ENCODE measurements around the gene ATXN1. TPM values are rescaled to one million over a fixed set of nuclear protein-coding genes. Genes with fewer than 3 reads are reported as not detected.
"Not testable (repeated sequence)": the region's sequence is repeated elsewhere in the genome, so short reads cannot be mapped to it uniquely, and the experiment has no call there.

Gene ATXN1
- total RNA-seq, 1 donor from 2014 or later: 9.1 TPM

GRCh38 chr6:16263464-16264099 lies 497.7 kb downstream of the ATXN1 start:
- not testable (repeated sequence) for DNase-seq (ENCODE audit: low read depth in 2 of 2)

DNA sequence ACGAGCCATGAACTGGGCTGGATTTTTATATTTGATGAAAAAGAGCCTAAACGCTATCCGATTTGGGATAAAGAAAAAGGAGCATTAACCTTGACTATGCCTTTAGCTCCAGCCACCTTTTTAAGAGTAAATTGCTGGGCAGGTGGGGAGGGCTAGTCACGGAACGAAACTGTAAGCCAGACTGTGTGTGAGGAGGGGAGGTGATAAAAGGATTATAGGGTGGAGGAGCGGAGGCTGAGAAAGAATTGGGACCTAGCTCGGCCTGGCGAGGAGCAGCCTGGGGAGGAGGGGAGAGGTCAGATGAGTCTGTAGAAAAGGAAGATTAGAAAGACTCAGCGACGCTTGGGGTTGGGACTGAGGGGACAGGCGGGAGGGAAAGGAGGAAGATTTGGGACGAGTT lies 498.5 kb downstream of the ATXN1 start:
- DNase-seq (ENCODE audit: low read depth in 2 of 2): not testable (repeated sequence)

GRCh38 chr6:16260602-16261001 lies 500.7 kb downstream of the ATXN1 start:
- DNase-seq (ENCODE audit: low read depth in 2 of 2): not testable (repeated sequence)

DNA sequence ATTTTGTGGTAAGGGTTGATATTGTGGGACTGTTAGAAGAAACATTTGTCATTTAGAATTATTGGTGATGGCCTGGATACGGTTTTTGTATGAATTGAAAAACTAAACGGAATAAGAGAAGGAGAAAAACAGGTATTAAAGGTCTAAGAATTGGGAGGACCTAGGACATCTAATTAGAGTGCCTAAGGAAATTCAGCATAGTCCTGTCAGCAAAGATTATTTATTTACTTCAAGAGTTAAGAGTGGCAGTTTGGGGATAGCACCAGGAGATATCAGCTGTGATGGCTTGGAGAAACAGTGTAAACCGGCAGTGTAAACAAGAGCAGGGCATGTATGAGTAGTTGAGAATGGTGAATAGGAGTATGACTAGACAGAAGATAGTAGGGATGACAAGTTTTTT lies 501.7 kb downstream of the ATXN1 start:
- DNase-seq (ENCODE audit: low read depth in 2 of 2): not testable (repeated sequence)

DNA sequence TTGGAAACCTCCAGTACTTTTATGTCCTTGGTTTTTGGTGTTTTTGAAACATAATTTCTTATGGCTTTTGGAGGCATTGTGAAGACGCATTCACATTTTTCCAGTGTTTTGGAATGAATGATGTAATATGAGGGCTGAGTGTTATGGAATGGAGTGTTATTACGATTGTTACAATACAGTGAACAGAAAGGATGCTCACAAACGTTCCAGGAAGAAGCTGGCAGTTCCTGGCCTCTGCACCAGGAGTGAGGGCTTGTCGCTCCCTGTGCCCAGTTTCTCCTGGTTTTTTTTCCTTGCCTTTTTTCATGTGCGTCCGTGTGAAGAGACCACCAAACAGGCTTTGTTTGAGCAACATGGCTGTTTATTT lies 502.6 kb downstream of the ATXN1 start:
- no peak for DNase-seq (ENCODE audit: low read depth in 2 of 2)

GRCh38 chr6:16257999-16258708 lies 503.1 kb downstream of the ATXN1 start:
- DNase-seq (ENCODE audit: low read depth in 2 of 2): peak in 1 of 2 donors; percentile 22

- DNase-seq (ENCODE audit: low read depth in 2 of 2): no peak
These were observed 504.5 kb downstream of the ATXN1 start for GRCh38 chr6:16256781-16257180.

GRCh38 chr6:16254535-16254934 lies 506.7 kb downstream of the ATXN1 start:
- DNase-seq (ENCODE audit: low read depth in 2 of 2): no peak

GRCh38 chr6:16253399-16254144 lies 507.7 kb downstream of the ATXN1 start:
- no peak for DNase-seq (ENCODE audit: low read depth in 2 of 2)

DNA sequence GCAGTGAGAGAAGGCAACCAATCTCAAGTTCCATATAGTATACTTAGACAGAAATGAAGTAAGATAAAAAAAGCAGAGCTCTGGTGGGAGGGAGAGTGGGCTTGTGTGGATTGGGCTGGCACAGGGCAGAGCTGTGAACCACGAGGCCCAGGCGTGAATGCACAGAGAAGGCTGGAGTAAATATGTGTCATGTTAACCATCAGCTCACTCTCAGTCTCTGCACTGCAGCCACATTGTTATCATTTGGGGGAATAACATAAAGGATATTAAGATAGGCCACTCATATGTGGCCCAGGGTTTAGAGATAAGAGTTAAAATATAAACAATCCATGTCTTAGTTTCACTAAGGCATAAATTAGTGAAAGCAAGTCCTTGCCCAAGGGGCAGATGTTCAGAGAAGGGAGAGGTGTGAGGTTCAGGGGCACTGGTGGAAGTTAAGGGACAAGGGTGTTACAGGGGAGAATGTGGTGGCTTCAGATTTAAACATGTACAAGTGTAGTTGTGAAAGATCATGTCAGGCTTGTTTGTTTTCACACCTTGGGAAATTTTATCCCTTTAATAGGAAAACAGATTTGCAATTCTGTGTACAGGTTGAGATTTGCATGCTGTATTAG lies 508.5 kb downstream of the ATXN1 start:
- DNase-seq (ENCODE audit: low read depth in 2 of 2): no peak

- DNase-seq (ENCODE audit: low read depth in 2 of 2): no peak
These were observed 509.6 kb downstream of the ATXN1 start for GRCh38 chr6:16251706-16252105.

GRCh38 chr6:16249971-16250370 lies 511.3 kb downstream of the ATXN1 start:
- no peak for DNase-seq (ENCODE audit: low read depth in 2 of 2)

Data from lung microvascular endothelial cell (primary cell).